NOMO-1 (cell line): ENCODE data around the gene CLCN2.

ENCODE experiments used
- DNase-seq, 2 experiments: peaks; one replicate each; lab custom pipeline; 2025; ENCODE audit not compliant: unreplicated experiment in 2 of 2; lab: John Stamatoyannopoulos, UW

CLCN2 gene

DNA sequence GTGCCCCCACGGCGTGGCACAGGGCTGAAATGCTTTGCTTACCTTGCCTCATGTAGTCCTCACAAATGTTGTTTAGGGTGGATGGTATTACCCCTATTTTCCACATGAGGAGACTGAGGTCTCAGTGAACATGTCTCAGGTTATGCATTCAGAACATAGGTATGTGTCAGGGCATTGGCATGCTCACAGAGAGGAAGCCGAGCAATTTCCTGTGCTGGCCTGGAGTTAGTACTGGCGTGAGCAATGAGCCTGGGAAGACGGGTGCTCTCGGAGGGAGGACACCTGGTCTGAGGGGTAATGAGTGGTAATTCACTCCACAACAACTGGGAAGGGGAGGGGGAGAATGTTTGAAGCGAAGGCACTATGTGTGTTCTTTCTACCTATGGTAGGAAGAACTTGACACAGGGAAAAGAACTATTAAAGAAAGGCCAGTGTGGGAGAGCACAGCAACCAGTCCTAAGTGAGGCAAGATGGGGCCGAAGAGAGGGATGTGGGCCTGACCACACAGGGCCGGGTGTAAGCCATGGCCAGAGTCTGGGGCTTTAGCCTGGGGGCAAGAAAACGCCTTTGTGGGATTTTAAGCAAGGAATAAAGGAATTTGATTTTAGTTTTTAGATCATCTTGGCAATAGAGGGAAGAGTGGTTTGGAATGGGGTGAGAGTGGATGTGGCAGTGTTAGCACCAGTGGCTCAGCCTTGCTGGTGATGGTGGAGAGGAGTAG lies 28.9 kb downstream of the CLCN2 start:
- DNase-seq, result no peak

- no peak for DNase-seq
These were observed 32.9 kb downstream of the CLCN2 start for GRCh38 chr3:184328516-184328915.

- DNase-seq, result no peak
These were observed 34.2 kb downstream of the CLCN2 start for GRCh38 chr3:184327171-184327570.

- no peak for DNase-seq
These were observed 35.6 kb downstream of the CLCN2 start for GRCh38 chr3:184325715-184326369.

DNA sequence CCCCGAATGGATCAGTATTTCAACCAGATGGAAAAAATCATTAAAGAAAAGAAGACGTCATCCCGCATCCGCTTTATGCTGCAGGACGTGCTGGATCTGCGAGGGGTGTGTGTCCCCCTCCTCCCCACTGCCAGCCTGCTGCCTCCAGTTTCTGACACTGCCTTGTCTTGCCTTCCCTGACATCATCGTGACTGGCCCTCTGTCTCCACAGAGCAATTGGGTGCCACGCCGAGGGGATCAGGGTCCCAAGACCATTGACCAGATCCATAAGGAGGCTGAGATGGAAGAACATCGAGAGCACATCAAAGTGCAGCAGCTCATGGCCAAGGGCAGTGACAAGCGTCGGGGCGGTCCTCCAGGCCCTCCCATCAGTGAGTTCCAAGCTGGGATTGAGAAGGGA lies 36.1 kb downstream of the CLCN2 start:
- DNase-seq, result no peak

- no peak for DNase-seq
These were observed 37.7 kb downstream of the CLCN2 start for GRCh38 chr3:184323696-184324095.

DNA sequence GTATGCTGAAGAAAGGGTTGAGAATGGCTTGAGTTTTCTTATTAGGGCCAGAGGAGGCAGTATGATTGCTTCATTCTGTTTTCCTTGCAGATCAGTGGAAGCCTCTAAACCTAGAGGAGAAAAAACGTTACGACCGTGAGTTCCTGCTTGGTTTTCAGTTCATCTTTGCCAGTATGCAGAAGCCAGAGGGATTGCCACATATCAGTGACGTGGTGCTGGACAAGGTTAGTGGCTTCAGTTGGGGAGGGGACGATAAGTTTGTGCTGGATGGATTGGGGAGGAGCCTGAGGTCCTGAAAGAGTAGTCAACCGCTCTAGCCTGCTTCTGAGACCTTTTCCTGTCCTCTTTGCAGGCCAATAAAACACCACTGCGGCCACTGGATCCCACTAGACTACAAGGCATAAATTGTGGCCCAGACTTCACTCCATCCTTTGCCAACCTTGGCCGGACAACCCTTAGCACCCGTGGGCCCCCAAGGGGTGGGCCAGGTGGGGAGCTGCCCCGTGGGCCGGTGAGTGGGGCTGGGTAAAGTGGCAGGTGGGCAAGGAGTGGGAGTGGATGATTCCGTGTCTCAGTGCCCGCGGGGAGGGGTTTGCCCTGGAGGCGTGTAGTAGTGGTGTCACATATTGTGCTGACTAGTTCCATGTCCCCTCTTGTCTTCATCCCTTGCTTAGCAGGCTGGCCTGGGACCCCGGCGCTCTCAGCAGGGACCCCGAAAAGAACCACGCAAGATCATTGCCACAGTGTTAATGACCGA lies 38.5 kb downstream of the CLCN2 start:
- peak; percentile 98 to 100 for DNase-seq

- DNase-seq, result no peak
These were observed 39.7 kb downstream of the CLCN2 start for GRCh38 chr3:184321666-184322065.

- peak; percentile 47 to 57 for DNase-seq
These were observed 41.3 kb downstream of the CLCN2 start for GRCh38 chr3:184320104-184320445.

- DNase-seq, result no peak
These were observed 44.2 kb downstream of the CLCN2 start for GRCh38 chr3:184317201-184317600.

- no peak for DNase-seq
These were observed 44.6 kb downstream of the CLCN2 start for GRCh38 chr3:184316792-184317191.

DNA sequence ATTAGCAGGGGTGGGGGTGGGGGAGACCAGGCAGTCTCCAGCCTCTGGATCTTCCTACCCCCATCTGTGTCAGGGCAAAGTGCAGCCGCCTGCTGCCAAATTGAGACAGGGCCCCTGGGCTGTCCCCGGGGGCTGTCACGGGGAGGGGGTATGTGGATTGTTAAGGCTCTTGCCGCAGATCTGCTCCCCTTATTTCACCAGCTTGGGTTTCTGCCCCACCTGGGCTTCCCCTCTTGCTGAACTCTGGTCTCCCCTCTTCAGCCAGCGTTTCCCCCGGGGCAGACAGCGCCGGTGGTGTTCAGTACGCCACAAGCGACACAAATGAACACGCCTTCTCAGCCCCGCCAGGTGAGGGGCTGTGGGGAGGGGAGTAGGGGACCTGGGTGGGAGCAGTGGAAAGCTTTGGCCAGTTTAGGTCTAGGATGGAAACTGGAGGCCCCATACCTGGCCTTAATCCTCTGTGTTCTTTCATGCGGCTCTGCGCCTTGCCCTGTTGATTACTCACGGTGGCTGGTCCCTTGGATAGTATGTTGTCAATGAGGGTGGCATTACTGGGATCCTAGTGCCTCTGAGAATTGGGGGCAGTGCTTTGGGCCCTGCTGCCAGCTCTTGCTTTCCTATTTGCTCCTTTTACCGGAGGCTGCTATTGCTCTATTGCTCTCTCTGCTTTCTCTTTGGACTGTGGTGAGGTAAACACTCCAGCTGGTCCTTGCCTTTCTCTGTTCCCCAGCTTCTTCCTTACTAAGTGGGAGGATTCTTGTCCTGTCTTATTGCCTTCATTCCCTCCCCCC lies 45.3 kb downstream of the CLCN2 start:
- DNase-seq, result no peak

- DNase-seq, result peak; percentile 28 to 32
These were observed 45.9 kb downstream of the CLCN2 start for GRCh38 chr3:184315543-184315867.

- DNase-seq, result peak; percentile 59 to 80
These were observed 46.5 kb downstream of the CLCN2 start for GRCh38 chr3:184314700-184315542.

DNA sequence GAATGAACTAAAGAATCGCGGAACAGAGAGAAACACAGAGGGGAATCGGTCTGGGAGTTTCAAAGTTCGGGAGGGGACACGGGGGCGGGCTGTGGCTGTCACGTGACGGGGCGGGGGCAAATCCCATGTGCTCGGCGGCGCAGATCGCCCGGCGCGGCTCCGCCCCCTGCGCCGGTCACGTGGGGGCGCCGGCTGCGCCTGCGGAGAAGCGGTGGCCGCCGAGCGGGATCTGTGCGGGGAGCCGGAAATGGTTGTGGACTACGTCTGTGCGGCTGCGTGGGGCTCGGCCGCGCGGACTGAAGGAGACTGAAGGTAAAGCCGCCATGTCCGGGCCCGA lies 47.1 kb downstream of the CLCN2 start, which contains the start of gene EIF4G1:
Gene EIF4G1, plus strand, starts transcription at position 244 of the 337 bp plus-strand sequence. CDS start 1,191 bp downstream, outside the sequence.
- peak; percentile 93 to 99 for DNase-seq

GRCh38 chr3:184311633-184312032 lies 49.8 kb downstream of the CLCN2 start:
- DNase-seq, result no peak

DNA sequence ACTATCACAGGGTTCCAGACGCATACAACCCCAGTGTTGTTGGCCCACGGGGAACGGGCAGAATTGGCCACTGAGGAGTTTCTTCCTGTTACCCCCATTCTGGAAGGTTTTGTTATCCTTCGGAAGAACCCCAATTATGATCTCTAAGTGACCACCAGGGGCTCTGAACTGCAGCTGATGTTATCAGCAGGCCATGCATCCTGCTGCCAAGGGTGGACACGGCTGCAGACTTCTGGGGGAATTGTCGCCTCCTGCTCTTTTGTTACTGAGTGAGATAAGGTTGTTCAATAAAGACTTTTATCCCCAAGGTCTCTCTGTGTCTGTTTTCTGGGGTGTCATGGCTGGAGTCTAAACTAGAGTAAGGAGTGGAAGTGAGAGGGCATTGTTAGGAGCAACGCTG lies 52.7 kb downstream of the CLCN2 start:
- no peak for DNase-seq

DNA sequence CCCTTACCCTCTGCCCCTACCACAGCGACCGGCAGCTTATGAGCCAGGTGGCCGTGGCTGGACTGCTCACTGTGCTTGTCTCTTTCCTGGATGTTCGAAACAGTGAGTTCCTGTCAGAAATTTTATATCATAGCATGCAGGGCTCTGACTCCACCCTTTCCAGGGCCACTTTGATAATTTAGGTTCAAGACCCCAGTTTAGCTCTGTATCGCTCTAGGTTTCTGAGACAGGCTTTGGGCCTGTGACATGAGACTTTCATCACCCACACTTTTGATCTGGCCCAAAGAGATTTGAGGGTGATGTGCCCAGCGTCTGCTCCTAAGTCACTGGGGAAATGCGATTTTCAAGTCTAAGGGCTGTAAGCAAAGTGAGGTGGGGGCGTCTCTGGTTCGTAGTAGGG lies 53.5 kb downstream of the CLCN2 start:
- DNase-seq, result no peak

GRCh38 chr3:184306341-184306972 lies 54.9 kb downstream of the CLCN2 start:
- no peak for DNase-seq

DNA sequence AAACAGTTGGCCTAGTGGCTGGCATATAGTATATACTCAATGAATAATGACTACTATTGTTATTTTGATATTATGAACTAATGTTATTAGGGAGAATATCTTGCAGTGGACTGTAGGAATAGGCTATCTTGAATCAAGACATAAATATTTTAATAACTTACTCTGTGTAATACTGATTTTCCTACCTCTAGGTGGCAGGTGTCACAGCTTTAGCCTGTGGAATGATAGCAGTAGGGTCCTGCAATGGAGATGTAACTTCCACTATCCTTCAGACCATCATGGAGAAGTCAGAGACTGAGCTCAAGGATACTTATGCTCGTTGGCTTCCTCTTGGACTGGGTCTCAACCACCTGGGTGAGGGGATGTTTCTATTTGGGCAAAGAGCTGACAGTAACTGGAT lies 55.8 kb downstream of the CLCN2 start:
- DNase-seq, result no peak
